Gastrocnemius medialis (tissue), 4 donors: ENCODE measurements around the gene IGFBPL1.

ENCODE experiments used
- POLR2A ChIP-seq, 2 donors: fragments of 450-650 bp; IDR thresholded peaks; one replicate each; pipeline ENCODE4 v1.6.1; 2017; ENCODE audit warnings: antibody characterized with exemption in 2 of 2, mild to moderate bottlenecking in 2 of 2, moderate library complexity in 2 of 2
- TF ChIP-seq, protein P1 (sequence below), 5 experiments: fragments of 450-650 bp in 3 of 5; fragments of 200-600 bp in 2 of 5; sonication (generic) in 2 of 5; IDR thresholded peaks in 4 of 5; conservative IDR thresholded peaks in 1 of 5; 1 replicate in 4 of 5; 2 replicates in 1 of 5; pipeline ENCODE4 v1.5.1; 2016 to 2019; ENCODE audit warnings: antibody characterized with exemption in 5 of 5, mild to moderate bottlenecking in 3 of 5, moderate library complexity in 3 of 5

DNA sequence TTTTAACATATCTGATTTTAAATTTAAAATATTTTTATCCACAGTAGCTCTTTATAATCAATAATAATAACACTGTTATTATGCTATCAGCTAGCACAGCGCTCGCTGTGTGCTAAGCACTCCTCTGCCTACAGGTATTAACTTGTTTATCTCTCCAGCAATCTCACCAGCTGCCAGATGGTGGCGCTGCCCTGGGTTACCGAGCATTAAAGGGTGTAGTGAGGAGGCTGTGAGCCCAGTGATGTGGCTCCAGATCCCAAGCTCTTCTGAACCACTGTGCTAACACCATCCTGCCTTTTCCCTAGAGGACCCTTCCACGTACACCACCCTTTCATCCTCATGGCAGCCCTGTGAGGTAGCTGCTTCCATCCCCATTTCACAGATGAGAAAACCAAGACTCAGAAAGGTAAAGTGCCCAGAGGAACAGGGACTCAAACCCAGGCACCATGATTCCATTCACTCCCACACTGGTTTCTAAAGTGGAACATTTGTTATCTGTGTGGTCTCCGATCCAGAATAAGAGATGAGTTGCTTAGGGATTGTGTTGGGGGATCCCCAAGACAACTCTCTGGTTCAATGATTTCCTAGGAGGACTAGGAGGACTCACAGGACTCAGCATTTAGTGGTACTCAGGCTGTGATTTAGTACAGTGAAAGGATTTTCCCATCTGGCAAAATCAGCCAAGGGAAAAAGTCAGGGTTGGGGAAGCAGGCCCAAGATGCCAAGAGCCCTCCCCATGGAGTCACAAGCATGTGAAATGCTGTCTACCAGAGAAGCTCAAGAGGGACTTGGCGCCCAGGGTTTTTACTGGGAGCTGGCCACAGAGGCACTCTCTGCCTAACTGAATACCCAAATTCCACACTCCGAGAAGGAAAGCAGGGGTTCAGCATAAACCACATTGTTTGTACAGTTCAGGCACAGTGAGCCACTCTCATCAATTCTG, 7.0 kb downstream of the IGFBPL1 start:
- TF ChIP-seq, protein P1, sequence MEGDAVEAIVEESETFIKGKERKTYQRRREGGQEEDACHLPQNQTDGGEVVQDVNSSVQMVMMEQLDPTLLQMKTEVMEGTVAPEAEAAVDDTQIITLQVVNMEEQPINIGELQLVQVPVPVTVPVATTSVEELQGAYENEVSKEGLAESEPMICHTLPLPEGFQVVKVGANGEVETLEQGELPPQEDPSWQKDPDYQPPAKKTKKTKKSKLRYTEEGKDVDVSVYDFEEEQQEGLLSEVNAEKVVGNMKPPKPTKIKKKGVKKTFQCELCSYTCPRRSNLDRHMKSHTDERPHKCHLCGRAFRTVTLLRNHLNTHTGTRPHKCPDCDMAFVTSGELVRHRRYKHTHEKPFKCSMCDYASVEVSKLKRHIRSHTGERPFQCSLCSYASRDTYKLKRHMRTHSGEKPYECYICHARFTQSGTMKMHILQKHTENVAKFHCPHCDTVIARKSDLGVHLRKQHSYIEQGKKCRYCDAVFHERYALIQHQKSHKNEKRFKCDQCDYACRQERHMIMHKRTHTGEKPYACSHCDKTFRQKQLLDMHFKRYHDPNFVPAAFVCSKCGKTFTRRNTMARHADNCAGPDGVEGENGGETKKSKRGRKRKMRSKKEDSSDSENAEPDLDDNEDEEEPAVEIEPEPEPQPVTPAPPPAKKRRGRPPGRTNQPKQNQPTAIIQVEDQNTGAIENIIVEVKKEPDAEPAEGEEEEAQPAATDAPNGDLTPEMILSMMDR (IDR thresholded peaks at IDR 0.05 in 4 of 5, conservative IDR thresholded peaks at IDR 0.05 in 1 of 5) = peak in 1 of 5 experiments; percentile 33
- TF ChIP-seq POLR2A (IDR thresholded peaks at IDR 0.05) = no peak
